HG03575 (cell line): ENCODE data around the gene EIF4E2.

Experiments used
- ATAC-seq: cut with Tn5 transposase; IDR thresholded peaks from one replicate; pipeline ENCODE4 v1.9.1; 2021; ENCODE audit not compliant: unreplicated experiment, insufficient number of reproducible peaks, low FRiP score; ENCODE audit errors: extremely low read depth

Gene EIF4E2

DNA sequence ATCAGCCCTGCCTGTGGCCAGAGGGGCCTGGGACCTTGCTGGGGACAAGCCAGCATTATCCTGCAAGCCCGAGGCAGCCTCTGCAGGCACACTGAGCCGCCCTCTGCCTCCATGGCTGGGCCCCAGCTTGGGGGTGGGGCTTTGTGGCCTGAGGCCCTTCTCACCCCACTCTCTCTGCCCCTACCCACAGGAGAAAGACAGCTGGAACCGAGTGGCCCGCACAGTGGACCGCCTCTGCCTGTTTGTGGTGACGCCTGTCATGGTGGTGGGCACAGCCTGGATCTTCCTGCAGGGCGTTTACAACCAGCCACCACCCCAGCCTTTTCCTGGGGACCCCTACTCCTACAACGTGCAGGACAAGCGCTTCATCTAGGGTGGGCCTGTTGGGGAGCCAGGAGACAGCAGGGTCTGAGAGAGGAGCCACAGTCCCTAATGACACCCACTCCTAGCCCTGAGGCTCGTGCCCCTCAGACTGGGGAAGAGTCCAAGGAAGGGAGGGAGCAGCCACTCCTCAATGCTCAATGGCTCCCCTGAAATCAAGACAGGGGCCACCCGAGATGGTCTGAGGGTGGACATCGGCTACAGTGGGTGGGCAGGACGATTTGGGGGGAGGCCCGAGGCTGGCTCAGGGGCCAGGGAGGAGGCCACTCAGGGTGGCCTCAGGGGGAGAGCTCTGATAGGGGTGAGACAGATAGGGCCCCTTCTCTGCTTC is 15.4 kb upstream of the EIF4E2 start:
- no peak for ATAC-seq

DNA sequence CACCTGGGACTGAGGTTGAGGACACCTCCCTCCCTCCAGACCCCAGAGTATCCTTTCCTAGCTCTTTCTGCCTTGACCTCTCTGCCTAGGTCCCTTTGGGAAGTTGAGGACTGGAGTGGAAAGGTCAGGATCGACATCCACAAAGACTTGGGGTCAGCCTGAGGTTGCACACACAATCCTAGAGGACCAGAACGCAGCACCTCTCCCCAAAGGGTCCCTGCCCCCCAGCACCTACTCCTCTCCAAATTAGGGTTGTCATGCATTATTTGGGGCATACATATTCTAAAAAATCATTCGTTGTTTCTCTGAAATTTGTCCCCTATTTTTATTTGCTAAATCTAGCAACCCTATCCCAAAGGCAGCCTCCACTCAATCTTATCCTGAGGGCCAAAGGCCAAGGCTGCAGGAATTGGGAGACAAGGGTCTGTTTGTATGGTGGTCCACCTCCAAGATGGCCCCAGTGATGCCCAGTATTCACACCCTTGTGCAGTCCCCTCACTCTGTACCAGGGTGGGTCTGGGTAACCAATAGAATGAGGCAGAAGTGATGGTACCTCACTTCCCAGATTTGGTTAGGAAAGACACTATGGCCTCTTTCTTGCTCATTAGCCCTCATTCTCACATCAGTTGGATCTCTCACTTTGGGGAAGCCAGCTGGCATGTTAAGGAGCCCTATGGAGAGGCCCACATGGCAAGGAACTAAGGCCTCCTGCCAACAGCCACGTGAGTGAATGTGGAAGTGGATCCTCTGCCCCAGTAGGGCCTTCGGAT is 14.5 kb upstream of the EIF4E2 start:
- no peak for ATAC-seq

DNA sequence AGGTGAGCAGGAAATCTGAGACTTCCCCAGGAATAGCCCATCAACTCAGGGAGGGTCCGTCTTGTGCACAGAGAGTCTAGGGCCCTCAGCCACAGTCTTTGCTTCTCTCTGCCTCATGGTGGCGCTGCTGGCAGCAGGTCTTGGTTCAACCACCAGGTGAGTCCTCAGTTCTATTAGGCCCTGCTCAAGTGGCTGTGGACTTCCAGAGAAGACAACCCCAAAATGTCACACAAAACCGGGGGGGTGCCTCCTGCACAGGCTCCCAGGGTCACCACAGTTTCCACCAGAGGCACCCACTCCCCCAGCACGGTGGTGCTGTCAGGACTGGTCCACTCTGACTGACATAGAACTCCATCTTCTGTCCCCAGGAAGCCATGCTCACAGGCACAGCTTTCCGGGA is 13.4 kb upstream of the EIF4E2 start:
- no peak for ATAC-seq

DNA sequence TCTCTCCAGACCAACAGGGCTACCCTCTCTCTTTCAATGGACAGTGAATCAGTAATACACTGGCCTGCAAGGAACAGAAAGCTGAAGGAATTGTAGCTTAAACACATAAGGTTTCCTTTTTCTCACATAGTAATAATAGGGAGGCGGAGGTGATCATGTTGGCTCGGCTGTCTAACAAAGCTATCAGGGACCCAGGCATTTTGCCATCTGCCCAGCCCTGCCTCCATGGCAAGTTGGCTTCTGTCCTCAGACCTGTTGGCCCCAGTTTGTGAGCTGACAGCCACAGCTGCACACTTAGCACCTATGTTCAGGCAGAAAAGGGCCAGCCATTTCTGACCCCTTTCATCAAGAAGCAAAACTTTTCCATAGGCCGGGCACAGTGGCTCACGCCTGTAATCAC is 13.0 kb upstream of the EIF4E2 start:
- no peak for ATAC-seq

DNA sequence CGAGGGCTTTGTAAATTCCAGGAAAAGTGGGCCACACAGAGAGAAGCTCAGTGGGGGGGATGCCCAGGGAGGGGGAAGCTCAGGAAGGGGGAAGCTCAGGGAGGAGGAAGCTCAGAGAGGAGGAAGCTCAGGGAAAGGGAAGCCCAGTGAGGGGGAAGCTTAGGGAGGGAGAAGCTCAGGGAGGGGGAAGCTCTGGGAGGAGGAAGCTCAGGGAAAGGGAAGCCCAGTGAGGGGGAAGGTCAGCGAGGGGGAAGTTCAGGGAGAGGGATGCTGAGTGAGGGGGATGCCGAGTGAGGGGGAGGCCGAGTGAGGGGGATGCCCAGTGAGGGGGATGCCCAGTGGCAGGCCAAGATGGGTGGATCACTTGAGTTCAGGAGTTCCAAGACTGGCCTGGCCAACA is 11.8 kb upstream of the EIF4E2 start:
- no peak for ATAC-seq

DNA sequence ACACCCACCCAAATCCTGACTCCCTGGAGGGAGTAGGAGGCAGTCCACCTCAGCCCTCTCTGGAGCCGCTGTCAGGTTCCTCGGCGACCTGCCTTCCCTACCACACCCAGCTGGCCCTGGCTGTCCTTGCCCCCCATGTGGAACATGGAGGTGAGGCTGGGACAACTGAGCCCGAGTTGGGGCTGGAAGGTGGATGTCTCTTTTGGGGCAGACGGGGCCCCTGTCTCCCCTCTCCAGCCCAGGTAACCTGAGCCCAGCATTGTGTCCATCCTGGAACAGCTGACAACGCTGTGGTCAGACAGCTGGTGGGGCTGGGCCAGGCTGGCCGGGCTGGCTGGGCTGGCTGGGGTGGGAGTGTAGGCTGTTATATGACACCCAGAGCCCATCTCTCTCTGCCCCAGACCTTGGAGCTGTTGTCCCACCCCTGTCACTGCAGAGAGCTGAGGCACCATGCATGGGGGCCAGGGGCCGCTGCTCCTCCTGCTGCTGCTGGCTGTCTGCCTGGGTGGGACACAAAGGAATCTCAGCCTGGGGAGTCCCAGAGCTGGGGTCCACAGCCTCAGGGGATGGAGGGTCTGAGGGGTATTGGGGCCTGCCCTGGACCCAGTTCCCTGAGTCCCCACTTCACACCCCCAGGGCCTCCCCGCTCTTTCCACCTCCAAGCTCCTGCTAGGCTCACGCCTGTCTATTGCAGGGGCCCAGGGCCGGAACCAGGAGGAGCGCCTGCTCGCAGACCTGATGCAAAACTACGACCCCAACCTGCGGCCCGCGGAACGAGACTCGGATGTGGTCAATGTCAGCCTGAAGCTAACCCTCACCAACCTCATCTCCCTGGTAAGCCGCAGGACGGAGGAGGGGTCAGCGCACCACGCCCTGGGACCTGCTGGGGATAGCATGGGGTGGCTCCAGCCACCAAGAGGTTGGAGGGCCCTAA is 10.9 kb upstream of the EIF4E2 start, which contains the start of gene CHRNG:
TSS of gene CHRNG (plus strand) at position 395 of the 934 bp plus-strand sequence. CDS start at position 451, 56 bp downstream.
- ATAC-seq: no peak

DNA sequence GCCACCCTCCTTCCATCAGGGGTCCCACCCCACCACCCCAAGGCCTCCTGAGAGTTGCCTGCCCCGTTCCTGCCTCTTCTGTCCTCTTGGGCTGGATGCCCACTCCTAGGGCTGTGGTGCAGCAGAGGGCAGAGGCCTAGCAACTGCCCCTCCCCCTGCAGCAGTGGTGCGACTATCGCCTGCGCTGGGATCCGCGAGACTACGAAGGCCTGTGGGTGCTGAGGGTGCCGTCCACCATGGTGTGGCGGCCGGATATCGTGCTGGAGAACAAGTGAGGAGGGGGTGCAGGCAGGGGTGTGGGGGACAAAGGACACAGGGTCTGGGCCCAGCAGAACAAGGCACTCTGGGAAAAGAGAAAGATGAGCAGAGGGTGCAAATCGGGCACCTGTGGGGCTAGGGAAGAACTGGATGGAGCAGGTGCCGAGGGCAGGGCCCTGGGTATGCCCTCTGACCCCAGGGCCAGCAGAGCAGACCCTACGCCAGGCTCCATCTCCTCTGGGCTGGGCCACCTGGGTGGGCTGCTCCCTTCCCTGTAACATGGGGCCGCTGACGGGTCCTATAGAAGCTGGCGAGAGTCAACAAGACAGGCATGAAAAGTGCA is 9.9 kb upstream of the EIF4E2 start:
- no peak for ATAC-seq

DNA sequence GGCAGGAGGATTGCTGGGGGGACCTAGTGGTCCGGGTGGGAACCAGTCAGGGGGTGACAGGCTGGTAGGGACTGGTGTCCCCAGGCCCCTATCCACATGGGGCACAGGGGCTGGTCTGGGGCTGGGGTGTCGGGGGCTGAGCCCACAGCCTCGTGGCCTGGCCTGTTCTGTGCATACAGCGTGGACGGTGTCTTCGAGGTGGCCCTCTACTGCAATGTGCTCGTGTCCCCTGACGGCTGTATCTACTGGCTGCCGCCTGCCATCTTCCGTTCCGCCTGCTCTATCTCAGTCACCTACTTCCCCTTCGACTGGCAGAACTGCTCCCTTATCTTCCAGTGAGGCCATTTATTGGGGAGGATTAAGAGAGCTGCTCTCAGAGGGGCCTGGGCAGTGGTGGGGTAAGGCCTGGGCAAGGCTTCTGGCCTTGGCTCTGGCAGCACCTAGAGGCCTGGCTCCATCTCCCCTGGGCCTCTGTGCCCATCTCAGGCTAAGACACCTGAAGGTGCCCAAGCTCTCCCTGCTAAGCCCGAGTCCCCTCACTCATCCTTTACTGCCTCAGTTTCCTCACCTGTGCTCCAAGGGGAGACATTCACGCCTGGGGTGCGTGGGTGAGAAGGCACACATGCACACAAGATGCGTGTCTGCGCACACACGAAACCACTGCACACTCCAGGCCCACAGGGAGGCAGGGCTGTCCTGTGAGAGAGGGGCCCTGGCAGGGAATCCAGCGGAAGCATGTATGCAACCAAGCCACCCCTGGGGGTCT is 9.1 kb upstream of the EIF4E2 start:
- no peak for ATAC-seq

DNA sequence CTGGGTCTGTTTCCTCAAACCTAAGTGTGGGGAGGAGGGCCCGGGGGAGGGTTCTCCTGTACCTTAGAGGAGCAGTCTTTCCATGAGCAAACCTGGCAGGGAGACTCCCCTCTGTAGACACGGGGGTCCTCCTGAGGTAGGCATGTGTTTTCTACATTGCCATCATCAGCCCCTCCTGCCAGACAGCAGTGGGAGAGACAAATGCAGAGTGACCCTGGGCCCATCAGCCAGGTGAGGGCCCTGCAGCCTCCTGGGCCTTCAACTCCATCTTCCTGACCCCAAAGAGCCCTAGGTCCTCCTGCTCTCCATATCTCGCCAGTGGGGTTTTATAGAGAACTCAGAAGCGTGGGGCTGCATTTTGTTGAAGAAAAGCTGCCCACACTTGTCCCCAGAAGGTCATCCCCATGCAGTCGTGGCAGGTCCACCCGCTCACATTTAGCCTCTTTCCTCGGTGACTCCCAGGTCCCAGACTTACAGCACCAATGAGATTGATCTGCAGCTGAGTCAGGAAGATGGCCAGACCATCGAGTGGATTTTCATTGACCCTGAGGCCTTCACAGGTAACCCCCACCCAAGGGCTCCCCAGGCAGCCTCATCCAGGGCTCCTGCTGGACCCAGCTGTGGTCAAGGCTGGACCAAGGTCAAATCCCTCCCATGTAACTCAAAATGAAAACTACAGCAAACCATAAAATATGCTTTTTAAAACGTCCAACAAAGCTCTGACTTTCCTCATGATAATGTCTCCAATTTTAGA is 8.4 kb upstream of the EIF4E2 start:
- no peak for ATAC-seq

DNA sequence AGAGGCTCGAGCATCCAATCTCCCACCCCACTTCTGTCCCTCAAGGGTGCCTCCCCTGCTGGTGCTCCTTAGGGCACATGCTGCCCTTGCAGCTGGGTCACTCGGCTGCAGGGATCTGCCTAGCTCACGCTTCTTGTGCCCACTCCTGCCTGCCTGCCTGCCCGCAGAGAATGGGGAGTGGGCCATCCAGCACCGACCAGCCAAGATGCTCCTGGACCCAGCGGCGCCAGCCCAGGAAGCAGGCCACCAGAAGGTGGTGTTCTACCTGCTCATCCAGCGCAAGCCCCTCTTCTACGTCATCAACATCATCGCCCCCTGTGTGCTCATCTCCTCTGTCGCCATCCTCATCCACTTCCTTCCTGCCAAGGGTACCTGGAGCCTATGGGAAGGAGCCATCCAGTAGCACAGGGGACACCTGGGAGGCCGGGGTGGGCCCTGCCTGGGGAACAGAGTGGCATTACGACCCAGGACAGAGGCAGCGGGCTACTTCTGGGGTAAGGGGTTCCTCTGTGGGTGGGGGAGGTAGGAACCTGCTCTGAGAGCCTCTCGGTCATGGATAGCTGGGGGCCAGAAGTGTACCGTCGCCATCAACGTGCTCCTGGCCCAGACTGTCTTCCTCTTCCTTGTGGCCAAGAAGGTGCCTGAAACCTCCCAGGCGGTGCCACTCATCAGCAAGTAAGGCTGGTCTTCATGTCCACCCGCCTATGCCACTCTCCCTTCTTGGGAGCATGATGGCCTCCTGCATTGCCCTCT is 7.6 kb upstream of the EIF4E2 start:
- no peak for ATAC-seq

DNA sequence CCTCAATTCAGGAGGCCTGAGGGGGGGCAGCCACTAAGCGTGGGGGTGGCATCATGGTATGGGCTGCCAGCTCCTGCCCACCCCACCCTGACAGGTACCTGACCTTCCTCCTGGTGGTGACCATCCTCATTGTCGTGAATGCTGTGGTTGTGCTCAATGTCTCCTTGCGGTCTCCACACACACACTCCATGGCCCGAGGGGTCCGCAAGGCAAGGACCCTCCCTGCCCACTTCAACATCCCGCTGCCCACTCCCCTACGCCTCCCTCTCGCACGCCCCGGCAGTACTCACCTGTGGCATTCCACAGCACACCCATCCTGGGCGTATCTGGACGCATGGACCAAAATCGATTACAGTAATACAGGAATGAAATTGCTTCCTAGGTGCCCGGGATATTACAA is 7.0 kb upstream of the EIF4E2 start:
- ATAC-seq: no peak

DNA sequence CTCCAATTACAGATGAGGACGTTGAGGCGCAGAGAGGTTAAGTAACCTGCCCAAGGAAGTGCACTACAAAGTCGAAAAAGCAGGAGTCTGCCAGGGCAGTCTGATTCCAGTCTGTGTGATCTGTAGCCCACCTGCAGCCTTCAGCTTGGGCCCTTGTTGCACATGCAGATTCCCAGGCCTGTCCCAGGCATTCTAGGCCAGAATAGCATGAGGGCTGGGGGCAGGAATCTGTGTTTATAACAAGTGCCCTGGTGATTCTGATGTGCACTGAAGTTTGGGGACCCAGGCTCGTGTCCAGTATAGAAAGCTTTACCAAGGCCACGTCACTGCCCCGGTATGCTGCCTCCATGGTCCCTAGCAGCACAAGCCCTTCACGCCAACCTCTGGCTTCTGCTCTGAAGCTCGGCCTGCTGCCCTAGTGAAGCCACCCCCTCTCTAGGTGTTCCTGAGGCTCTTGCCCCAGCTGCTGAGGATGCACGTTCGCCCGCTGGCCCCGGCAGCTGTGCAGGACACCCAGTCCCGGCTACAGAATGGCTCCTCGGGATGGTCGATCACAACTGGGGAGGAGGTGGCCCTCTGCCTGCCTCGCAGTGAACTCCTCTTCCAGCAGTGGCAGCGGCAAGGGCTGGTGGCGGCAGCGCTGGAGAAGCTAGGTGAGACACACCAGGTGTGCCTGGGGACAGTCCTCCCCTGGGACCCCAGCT is 6.4 kb upstream of the EIF4E2 start:
- no peak for ATAC-seq

DNA sequence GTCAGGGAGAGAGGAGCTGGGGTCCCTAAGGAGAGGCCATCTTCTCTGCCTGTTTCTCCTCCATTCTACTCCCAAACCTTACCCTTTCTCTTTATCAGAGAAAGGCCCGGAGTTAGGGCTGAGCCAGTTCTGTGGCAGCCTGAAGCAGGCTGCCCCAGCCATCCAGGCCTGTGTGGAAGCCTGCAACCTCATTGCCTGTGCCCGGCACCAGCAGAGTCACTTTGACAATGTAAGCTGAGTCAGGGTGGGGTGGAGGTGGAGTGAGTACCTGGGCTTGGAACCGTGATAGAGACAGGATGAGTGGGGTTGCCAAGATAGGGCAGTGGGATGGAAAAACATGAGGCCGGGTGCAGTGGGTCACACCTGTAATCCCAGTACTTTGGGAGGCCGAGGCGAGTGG is 5.8 kb upstream of the EIF4E2 start:
- ATAC-seq: no peak

DNA sequence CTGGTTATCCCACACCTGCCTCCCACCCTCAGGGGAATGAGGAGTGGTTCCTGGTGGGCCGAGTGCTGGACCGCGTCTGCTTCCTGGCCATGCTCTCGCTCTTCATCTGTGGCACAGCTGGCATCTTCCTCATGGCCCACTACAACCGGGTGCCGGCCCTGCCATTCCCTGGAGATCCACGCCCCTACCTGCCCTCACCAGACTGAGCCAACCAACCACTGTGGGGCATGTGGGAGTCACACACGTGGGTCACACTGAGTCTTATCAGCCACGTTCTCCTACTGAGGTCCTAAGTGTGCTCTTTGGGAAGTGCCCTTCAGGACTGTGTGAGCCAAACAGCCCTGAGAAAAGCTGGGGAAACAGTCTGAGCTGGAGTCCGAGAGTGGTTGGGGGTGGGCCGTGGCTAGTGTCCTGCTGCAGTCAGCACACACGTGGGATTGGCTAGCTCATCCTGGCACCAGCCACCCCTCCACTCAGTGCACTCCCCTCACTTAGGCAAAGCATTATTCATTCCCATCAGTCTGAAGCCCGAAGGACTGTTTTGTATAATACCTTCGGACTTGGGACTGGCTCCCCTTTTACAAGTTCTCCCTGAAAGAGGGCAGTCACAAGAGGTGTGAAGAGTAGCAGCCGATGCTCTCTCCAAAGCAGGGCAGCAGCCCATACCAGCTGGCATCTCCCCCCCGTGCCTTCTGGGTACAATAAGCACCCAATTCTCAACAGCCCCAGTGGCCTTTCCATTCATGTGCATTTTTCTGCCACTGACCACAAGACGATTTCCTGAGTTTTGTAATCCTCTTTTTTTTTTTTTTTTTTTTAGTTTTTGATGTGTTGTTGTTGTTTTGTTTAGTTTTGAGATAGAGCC is 4.7 kb upstream of the EIF4E2 start:
- no peak for ATAC-seq

DNA sequence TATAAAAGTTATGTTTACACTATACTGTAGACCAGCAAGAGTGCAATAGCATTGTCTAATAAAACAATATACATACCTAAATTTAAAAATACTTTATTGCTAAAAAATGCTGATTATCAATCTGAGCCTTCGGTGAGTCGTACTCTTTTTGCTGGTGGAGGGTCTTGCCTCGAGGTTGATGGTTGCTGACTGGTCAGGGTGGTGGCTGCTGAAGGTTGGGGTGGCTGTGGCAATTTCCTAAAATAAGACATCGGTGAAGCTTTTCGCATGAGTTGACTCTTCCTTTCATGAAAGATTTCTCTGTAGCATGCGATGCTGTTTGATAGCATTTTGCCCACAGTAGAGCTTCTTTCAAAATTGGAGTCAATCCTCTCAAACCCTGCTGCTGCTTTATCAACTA is 2.5 kb upstream of the EIF4E2 start:
- no peak for ATAC-seq
